GM12878 (cell line): ENCODE results near the gene ZACN.

ENCODE experiments used
- CREB1 ChIP-seq: IDR thresholded peaks from 2 replicates; pipeline ENCODE4 v1.6.1; 2012; ENCODE audit warnings: low read depth, mild to moderate bottlenecking, inconsistent platforms
- CTCF ChIP-seq, 3 experiments: IDR thresholded peaks in 2 of 3; conservative IDR thresholded peaks in 1 of 3; 2 replicates each; pipeline ENCODE4 v1.5.1; 2011; ENCODE audit warnings: low read depth in 3 of 3, low read length in 3 of 3, mild to moderate bottlenecking in 3 of 3, control low read depth in 2 of 3, moderate library complexity in 2 of 3, inconsistent platforms in 1 of 3, mixed read lengths in 1 of 3; ENCODE audit not compliant: control insufficient read depth in 2 of 3, insufficient read depth in 1 of 3; ENCODE audit errors: extremely low read depth in 1 of 3
- NFYB ChIP-seq: IDR thresholded peaks from 2 replicates; pipeline ENCODE4 v1.6.1; 2011; ENCODE audit warnings: low read depth, mild to moderate bottlenecking, low read length, improper control_type of control experiment, moderate library complexity; ENCODE audit not compliant: insufficient read depth
- NR2C2 ChIP-seq: IDR thresholded peaks from 2 replicates; pipeline ENCODE4 v1.6.1; 2011; ENCODE audit warnings: borderline replicate concordance, low read depth; ENCODE audit not compliant: control insufficient read depth, insufficient read length
- SRF ChIP-seq, 2 experiments: IDR thresholded peaks; 2 replicates each; pipeline ENCODE4 v1.6.1; 2011; ENCODE audit warnings: low read depth in 2 of 2, low read length in 2 of 2, mild to moderate bottlenecking in 1 of 2, moderate library complexity in 1 of 2
- ZBTB11 ChIP-seq: fragments of 450-650 bp; formaldehyde crosslinking; IDR thresholded peaks from 2 replicates; pipeline ENCODE4 v1.5.0; 2022; ENCODE audit warnings: mild to moderate bottlenecking, missing genetic modification characterization
- ZBTB4 ChIP-seq: fragments of 450-650 bp; formaldehyde crosslinking; IDR thresholded peaks from 2 replicates; pipeline ENCODE4 v1.4.0; 2022; ENCODE audit warnings: mild to moderate bottlenecking, moderate library complexity

- TF ChIP-seq SRF (IDR thresholded peaks at IDR 0.05; ENCODE audit: low read depth in 2 of 2, low read length in 2 of 2) (no peak), ZBTB11 (CRISPR knock-in tag) (no peak), ZBTB4 (CRISPR knock-in tag) (no peak), CTCF (IDR thresholded peaks at IDR 0.05 in 2 of 3, conservative IDR thresholded peaks at IDR 0.05 in 1 of 3; ENCODE audit: control insufficient read depth in 2 of 3, extremely low read depth in 1 of 3, insufficient read depth in 1 of 3, low read depth in 3 of 3, low read length in 3 of 3) (no peak), NFYB (no peak), NR2C2 (no peak), CREB1 (no peak)
These were observed 36.3 kb downstream of the ZACN start for GRCh38 chr17:76115138-76115754.
